GM23338 (cell line): ENCODE measurements around the gene FBL. TPM values are rescaled to one million over a fixed set of nuclear protein-coding genes. Genes with fewer than 3 reads are reported as not detected.

ENCODE experiments used
- ATAC-seq: fragments of 200-7000 bp; cut with Tn5 transposase; 3 replicates; pipeline ENCODE4 v1.9.1; 2020
- DNase-seq: peaks from one replicate; pipeline ENCODE4 v3.0.0-alpha.2; 2015; ENCODE audit warnings: low spot score
- H2AFZ ChIP-seq: fragments of 200-600 bp; sonication (generic); 2 replicates; pipeline ENCODE4 v1.8.0; 2016; ENCODE audit warnings: antibody characterized with exemption, mild to moderate bottlenecking, moderate library complexity
- H3F3A ChIP-seq: fragments of 200-600 bp; sonication (generic); replicated peaks from 2 replicates; pipeline ENCODE4 v1.8.0; 2017; ENCODE audit warnings: antibody characterized with exemption, mixed run types, low read depth
- H3K27ac ChIP-seq: fragments of 200-600 bp; sonication (generic); 2 replicates; pipeline ENCODE4 v1.6.1; 2016; ENCODE audit warnings: low read depth
- H3K27me3 ChIP-seq: fragments of 200-600 bp; sonication (generic); 2 replicates; pipeline ENCODE4 v1.8.0; 2016; ENCODE audit warnings: mild to moderate bottlenecking, mixed run types, moderate library complexity; ENCODE audit not compliant: insufficient read depth
- H3K36me3 ChIP-seq: fragments of 200-600 bp; sonication (generic); 2 replicates; pipeline ENCODE4 v1.8.0; 2016; ENCODE audit warnings: mild to moderate bottlenecking; ENCODE audit not compliant: insufficient read depth
- H3K4me1 ChIP-seq: fragments of 200-600 bp; sonication (generic); 2 replicates; pipeline ENCODE4 v1.8.0; 2016; ENCODE audit warnings: mild to moderate bottlenecking, moderate library complexity; ENCODE audit not compliant: insufficient read depth
- H3K4me2 ChIP-seq: fragments of 200-600 bp; sonication (generic); 2 replicates; pipeline ENCODE4 v1.7.1; 2017; ENCODE audit warnings: mixed run types
- H3K4me3 ChIP-seq: fragments of 200-600 bp; sonication (generic); 2 replicates; pipeline ENCODE4 v1.6.1; 2016; ENCODE audit warnings: mixed run types
- H3K79me2 ChIP-seq: fragments of 200-600 bp; sonication (generic); replicated peaks from 2 replicates; pipeline ENCODE4 v1.8.0; 2017; ENCODE audit warnings: mild to moderate bottlenecking; ENCODE audit not compliant: insufficient read depth
- H3K9me2 ChIP-seq: fragments of 200-600 bp; sonication (generic); 2 replicates; pipeline ENCODE4 v1.8.0; 2017; ENCODE audit not compliant: insufficient read depth
- H4K20me1 ChIP-seq: fragments of 200-600 bp; sonication (generic); replicated peaks from 2 replicates; pipeline ENCODE4 v1.8.0; 2017; ENCODE audit warnings: mild to moderate bottlenecking; ENCODE audit not compliant: insufficient read depth
- H3K27ac Mint-ChIP-seq: 2 replicates; pipeline ENCODE4 v1.8.0; 2020; ENCODE audit warnings: inconsistent platforms, mild to moderate bottlenecking, moderate library complexity, mixed read lengths
- H3K27me3 Mint-ChIP-seq: 3 replicates; pipeline ENCODE4 v1.8.0; 2022; ENCODE audit warnings: low read depth, mild to moderate bottlenecking, moderate library complexity, mixed read lengths, inconsistent platforms; ENCODE audit not compliant: insufficient read depth, poor library complexity
- H3K36me3 Mint-ChIP-seq: 3 replicates; pipeline ENCODE4 v1.8.0; 2021; ENCODE audit warnings: low read depth, mild to moderate bottlenecking, inconsistent platforms, moderate library complexity, mixed read lengths
- H3K4me1 Mint-ChIP-seq: 3 replicates; pipeline ENCODE4 v1.8.0; 2020; ENCODE audit warnings: mild to moderate bottlenecking, inconsistent platforms, mixed read lengths
- H3K4me3 Mint-ChIP-seq: 3 replicates; pipeline ENCODE4 v1.8.0; 2021; ENCODE audit warnings: moderate library complexity, mild to moderate bottlenecking, inconsistent platforms, mixed read lengths
- H3K9me3 Mint-ChIP-seq: 3 replicates; pipeline ENCODE4 v1.8.0; 2020; ENCODE audit warnings: moderate library complexity, mild to moderate bottlenecking, inconsistent platforms, mixed read lengths
- CREB1 ChIP-seq: fragments of 250-450 bp; sonication (Bioruptor Pico); IDR thresholded peaks from 2 replicates; pipeline ENCODE4 v1.5.0; 2020; ENCODE audit warnings: low read depth, mild to moderate bottlenecking, moderate library complexity
- CTCF ChIP-seq, 2 experiments: fragments of 200-600 bp in 1 of 2; sonication (generic) in 1 of 2; conservative IDR thresholded peaks; 2 replicates each; pipeline versions ENCODE4 v1.5.1 to v1.6.1; 2016 to 2017; ENCODE audit warnings: antibody characterized with exemption in 2 of 2, low read depth in 2 of 2, mild to moderate bottlenecking in 2 of 2, moderate library complexity in 1 of 2
- EZH2 ChIP-seq: fragments of 200-600 bp; sonication (generic); IDR thresholded peaks from one replicate; pipeline ENCODE4 v1.8.0; 2017; ENCODE audit warnings: antibody characterized with exemption, mild to moderate bottlenecking, low read depth; ENCODE audit not compliant: unreplicated experiment
- polyA plus RNA-seq: library from polyadenylated mRNA; unstranded; fragments of >200 nt; fragmentation: Nextera tagmentation; extraction: Ambion mirVana; gene quantifications from 2 replicates; pipeline ENCODE4 v1.2.1, GENCODE V29; 2016
- total RNA-seq: library from RNA; depleted of rRNA; stranded (reverse); fragments of >200 nt; shearing (Covaris generic); gene quantifications from 2 replicates; pipeline ENCODE4 v1.2.3, GENCODE V29; 2014
- TF ChIP-seq, protein P1 (sequence below): IDR thresholded peaks from 2 replicates; pipeline ENCODE4 v1.6.1; 2016; ENCODE audit warnings: antibody characterized with exemption
- TF ChIP-seq, protein P2 (sequence below): IDR thresholded peaks from one replicate; pipeline ENCODE4 v1.6.1; 2018; ENCODE audit warnings: antibody characterized with exemption; ENCODE audit not compliant: unreplicated experiment

The FBL gene
- total and polyA plus RNA-seq, 2 experiments from 2014 or later: 403 to 553 TPM

DNA sequence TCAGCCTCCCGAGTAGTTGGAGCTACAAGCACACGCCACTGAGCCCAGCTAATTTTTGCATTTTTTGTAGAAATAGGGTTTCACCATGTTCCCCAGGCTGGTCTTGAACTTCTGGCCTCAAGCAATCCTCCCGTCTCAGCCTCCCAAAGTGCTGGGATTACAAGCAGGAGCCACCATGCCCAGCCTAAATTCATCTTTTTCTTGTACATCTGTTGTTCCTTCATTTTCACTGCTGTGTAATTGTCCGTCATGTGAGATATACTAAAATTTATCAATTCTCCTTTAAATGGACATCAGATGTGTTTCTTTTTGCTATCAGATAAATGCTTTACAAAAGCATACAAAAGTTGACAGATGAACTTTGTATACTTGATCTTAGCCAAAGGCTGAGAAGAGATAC, 35.1 kb downstream of the FBL start (continued):
- TF ChIP-seq, protein P1, sequence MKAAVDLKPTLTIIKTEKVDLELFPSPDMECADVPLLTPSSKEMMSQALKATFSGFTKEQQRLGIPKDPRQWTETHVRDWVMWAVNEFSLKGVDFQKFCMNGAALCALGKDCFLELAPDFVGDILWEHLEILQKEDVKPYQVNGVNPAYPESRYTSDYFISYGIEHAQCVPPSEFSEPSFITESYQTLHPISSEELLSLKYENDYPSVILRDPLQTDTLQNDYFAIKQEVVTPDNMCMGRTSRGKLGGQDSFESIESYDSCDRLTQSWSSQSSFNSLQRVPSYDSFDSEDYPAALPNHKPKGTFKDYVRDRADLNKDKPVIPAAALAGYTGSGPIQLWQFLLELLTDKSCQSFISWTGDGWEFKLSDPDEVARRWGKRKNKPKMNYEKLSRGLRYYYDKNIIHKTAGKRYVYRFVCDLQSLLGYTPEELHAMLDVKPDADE: no peak
- TF ChIP-seq EZH2: no peak
- TF ChIP-seq, protein P2, sequence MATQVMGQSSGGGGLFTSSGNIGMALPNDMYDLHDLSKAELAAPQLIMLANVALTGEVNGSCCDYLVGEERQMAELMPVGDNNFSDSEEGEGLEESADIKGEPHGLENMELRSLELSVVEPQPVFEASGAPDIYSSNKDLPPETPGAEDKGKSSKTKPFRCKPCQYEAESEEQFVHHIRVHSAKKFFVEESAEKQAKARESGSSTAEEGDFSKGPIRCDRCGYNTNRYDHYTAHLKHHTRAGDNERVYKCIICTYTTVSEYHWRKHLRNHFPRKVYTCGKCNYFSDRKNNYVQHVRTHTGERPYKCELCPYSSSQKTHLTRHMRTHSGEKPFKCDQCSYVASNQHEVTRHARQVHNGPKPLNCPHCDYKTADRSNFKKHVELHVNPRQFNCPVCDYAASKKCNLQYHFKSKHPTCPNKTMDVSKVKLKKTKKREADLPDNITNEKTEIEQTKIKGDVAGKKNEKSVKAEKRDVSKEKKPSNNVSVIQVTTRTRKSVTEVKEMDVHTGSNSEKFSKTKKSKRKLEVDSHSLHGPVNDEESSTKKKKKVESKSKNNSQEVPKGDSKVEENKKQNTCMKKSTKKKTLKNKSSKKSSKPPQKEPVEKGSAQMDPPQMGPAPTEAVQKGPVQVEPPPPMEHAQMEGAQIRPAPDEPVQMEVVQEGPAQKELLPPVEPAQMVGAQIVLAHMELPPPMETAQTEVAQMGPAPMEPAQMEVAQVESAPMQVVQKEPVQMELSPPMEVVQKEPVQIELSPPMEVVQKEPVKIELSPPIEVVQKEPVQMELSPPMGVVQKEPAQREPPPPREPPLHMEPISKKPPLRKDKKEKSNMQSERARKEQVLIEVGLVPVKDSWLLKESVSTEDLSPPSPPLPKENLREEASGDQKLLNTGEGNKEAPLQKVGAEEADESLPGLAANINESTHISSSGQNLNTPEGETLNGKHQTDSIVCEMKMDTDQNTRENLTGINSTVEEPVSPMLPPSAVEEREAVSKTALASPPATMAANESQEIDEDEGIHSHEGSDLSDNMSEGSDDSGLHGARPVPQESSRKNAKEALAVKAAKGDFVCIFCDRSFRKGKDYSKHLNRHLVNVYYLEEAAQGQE: no peak
- TF ChIP-seq CREB1 (CRISPR knock-in tag): no peak

DNA sequence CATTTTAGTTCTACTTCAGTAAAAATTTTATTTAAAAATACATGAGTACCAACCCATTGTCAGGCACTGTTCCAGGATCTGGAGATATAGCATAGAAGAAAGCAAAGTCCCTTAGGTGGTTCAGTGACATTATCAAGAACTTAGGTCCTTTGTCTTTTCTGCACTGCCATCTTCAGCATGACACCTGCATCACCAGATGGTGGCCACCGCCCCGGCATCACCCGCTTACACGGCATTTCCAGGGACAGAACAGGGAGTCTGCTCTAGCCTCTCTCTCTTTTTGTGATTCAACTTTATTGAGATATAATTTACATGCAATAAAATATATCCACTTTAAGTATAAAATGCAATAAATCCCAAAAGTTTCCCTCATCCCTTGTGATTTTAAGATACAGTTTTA, 35.8 kb downstream of the FBL start:
- no peak overlapping the region for H3K27ac Mint-ChIP-seq
- no peaks in the 10 kb centered on the region for H3K9me2 ChIP-seq
- H3K36me3 ChIP-seq: no peaks in the 10 kb centered on the region
- peaks cover 9% of the 10 kb centered on the region for H3K27me3 Mint-ChIP-seq
- no peak for TF ChIP-seq CREB1 (CRISPR knock-in tag)
- TF ChIP-seq, protein P2: no peak
- TF ChIP-seq CTCF (conservative IDR thresholded peaks at IDR 0.05; ENCODE audit: low read depth in 2 of 2): 0 out of 4 replicates have a peak, but pooled peaks of 1 of the 2 experiments have one; percentile 10
- H3K4me3 Mint-ChIP-seq: no peak overlapping the region
- ATAC-seq: no peak
- H3K27me3 ChIP-seq: no peaks in the 10 kb centered on the region
- H4K20me1 ChIP-seq: no peaks in the 10 kb centered on the region
- no peaks in the 10 kb centered on the region for H3K79me2 ChIP-seq
- no peaks in the 10 kb centered on the region; the same call in 2 of the 3 replicates for H3K36me3 Mint-ChIP-seq
- H3K4me3 ChIP-seq: no peak overlapping the region
- H3K4me1 ChIP-seq: no peaks in the 10 kb centered on the region
- peaks cover 3% of the 10 kb centered on the region; the same call in 1 of the 3 replicates for H3K9me3 Mint-ChIP-seq
- no peak for DNase-seq
- no peaks in the 10 kb centered on the region for H3K4me1 Mint-ChIP-seq
- no peak overlapping the region for H3K4me2 ChIP-seq
- H3K27ac ChIP-seq: no peak overlapping the region
- no peak overlapping the region for H2AFZ ChIP-seq
- H3F3A ChIP-seq: no peaks in the 10 kb centered on the region
